ENCODE data around the gene HLA-DMB.
"Not testable (repeated sequence)": the region's sequence is repeated elsewhere in the genome, so short reads cannot be mapped to it uniquely, and the experiment has no call there.

HLA-DMB gene

DNA sequence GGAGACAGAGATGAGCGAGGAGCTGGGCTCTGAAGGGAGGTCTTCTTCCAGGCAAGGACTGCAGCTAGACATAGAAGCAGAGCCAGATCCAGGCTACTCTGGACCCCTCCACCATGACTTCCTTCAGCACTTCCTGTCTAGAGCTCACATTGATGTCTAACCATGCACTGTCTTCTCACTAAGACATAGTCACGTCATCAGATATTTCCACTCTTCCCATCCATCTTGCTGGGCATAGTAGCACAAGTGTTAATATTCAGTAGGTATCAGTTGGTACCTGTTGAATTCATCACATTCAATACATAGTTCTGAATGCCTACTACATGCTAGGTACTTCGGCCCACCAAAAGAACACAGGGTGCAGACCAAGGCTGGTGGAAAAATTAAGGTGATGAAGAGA, 9.2 kb upstream of the HLA-DMB start:
- no peak for DNase-seq (ENCODE audit: low read depth)

- no peak for DNase-seq (ENCODE audit: low read depth)
These were observed 8.3 kb upstream of the HLA-DMB start for GRCh38 chr6:32949113-32949512.

GRCh38 chr6:32947552-32948465, 7.0 kb upstream of the HLA-DMB start:
- DNase-seq (ENCODE audit: low read depth), result no peak

GRCh38 chr6:32946893-32947292, 6.1 kb upstream of the HLA-DMB start:
- no peak for DNase-seq (ENCODE audit: low read depth)

- no peak for DNase-seq (ENCODE audit: low read depth)
These were observed 5.1 kb upstream of the HLA-DMB start for GRCh38 chr6:32945953-32946352.

DNA sequence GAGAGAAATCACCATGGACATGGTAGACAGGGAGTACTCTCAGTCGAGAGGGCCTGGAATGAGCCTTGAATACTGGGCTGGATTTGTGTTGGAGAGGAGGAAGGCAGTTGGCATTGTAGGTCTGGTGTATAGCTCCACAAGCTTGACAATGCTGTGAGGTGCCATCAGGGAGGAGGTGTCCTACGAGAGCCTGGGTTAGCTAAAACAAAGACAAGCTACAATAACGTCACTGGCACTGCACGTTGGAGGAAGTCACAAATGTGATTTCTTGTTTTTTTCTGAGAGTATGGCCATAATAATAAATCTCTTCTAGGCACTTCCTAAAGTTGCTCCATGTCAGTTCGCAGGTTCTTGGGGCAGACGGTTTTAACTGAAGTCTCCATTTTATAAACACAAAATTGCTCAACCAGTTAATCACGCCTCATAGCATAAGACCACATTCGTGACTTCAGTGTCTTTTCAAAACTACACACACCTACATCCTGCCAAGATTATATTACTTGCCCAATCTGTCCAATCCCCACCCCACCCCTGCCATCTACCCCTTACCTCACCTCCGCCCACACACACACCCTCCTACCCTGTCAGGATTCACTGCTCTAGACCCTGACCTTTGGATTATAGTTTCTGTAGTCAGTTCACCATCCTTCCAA, 4.4 kb upstream of the HLA-DMB start:
- DNase-seq (ENCODE audit: low read depth), result no peak

DNA sequence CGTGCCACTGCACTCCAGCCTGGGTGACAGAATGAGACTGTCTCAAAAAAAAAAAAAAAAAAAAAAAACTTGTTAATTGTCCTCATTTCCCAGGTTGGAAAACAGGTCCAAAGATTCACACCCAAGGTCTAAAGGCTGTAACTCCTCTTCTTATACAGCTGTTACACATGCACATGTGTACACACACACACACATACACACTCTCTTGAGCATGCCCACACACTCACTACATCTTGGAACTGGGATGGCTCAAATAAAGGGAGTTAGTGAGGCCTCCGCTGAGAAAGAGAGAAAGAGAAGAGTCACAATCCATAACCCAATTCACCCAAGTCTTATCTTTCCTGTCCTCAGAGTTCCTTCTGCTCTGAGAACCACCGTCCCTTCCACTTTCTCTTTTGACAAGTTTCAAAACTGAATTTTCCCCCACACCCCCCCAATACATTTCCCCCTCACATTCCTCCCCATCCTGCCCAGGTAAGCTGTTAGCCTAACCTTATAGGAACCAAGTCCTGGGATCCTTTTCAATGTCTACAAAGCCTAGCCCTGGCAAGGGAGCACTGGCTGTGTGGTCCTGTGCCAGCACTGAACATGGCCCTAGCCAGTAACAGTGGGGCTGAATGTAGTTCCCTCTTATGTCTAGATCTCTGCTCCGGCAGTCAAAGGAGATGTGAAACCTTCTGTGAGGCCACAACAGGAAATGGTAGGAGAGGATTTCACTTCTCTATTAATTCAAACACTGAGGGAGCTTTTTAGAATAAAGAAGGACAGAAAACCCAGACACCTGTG, 3.2 kb upstream of the HLA-DMB start:
- no peak for DNase-seq (ENCODE audit: low read depth)

GRCh38 chr6:32942555-32943123, 1.8 kb upstream of the HLA-DMB start:
- not testable (repeated sequence) for DNase-seq (ENCODE audit: low read depth)

DNA sequence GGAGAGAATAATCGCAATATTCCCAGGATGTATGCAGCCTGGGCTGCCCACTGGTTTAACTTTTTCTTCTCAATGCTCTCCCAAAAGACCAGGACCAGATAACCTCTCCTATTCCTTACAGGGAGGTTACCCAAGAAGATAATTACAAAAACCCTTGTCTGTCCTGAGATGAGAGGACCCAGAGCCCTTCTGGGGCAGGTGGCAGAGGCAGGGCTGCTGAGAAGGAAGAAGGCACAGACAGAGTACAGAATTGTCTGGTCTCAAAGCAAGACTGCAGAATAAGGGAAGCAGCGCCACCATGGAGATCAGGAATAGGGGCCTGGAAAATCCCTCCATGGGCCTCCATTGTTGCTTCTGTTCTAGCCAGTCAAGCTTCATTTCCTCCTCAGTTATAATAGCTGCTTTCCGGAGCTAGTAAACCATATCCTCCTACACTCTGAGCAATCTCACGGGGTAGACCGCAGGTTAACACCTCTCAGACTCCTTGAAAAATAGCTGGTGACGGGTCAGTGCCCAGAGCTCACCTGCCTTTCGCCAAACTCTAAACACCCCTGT, 463 bp upstream of the HLA-DMB start:
- peak; percentile 30 for DNase-seq (ENCODE audit: low read depth)

DNA sequence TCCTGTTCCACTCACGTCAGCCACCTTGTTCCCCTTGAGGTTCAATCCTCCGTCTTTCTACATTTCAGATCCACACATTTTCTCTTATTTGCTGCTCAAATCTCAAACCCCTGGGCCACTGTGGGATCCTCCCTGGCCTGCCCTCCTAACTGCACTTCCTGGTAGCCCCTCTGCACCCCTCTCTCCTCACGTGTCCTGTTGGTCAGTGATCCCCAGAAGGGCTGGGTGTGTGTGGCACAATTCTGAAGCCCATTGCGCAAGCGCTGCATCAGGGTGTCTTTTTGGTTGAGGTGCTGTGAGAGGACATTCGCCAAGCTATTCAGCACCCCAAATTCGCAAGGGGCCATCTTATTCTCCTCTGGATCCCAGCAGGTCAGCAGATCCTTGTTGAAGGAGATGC, 2.3 kb downstream of the HLA-DMB start:
- no peak for DNase-seq (ENCODE audit: low read depth)

DNA sequence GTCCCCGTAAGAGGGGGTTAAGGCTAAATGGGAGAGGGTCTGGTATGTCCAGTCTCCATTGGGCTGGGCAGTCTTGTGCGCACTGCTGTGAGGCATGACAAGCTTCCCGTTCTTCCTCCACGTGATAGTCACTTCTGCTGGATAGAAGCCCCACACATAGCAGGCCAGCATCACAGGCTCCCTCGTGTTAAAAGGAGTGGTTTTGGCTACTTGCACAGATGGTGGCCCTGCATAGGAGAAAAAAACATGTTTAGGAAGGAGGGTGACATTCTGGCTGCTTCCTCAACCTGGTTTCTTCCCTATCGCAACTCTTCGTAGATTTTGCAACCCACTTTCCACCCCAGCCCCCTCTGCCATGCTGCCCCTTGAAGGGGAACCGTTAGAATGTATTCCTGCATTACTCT, 3.6 kb downstream of the HLA-DMB start:
- DNase-seq (ENCODE audit: low read depth), result no peak

GRCh38 chr6:32936239-32937152, 4.3 kb downstream of the HLA-DMB start:
- no peak for DNase-seq (ENCODE audit: low read depth)

- DNase-seq (ENCODE audit: low read depth), result no peak
These were observed 5.1 kb downstream of the HLA-DMB start for GRCh38 chr6:32935551-32936238.

- peak; percentile 72 for DNase-seq (ENCODE audit: low read depth)
These were observed 7.2 kb downstream of the HLA-DMB start for GRCh38 chr6:32933661-32934085.

DNA sequence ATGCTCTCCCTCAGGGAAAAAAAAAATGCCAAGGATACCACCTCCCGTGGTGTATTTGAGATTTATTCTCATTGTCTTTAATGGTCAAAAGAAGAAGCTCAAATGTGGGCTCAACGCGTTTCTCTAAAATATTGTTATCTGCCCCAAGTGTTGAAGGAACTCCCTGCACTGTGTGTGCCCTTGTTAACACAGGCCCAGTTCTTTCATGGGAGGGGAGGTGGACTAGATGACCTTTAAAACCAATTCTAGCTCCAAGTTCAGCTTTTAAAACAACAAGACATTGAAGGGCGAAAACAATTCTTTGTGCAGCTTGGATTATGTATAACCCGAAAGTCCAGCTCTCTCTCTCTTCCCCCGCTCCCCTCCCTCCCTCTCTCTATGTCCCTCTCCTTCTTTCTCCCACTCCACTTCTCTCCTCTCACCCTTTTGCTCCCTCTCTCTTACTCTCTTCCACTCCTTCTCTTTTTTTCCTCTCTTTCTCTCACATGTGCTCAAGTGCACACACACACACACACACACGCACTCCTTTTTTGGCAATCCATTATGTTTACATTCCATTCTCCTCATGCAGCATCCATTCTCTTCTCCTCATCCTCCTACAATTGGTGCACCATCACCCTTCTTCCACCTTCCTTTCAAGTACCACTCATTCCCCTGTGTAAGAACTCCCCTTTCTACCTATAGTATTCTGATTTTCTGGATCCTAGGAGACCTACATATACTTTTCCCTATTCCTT, 8.5 kb downstream of the HLA-DMB start:
- no peak for DNase-seq (ENCODE audit: low read depth)

DNA sequence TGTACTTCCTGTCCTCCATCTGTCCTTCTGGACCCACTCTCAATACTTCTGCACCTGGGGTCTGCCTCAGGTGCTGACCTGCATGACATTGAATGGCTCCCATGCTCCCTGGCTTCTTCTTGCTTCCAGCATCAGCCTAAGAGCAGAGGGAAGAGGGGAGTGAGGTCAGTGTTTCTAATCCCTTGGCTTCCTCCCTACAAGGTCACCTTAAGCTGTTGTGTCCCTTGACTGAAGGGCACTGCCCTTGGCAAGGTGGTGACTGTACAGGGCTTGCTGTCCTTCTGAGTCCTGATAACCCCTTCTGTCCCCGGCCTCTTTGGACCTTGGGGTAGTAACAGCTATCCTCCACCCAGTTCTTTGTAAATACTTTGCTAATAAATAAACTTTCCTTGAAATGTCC, 9.6 kb downstream of the HLA-DMB start:
- DNase-seq (ENCODE audit: low read depth), result no peak

GRCh38 chr6:32922083-32922482, 18.7 kb downstream of the HLA-DMB start:
- no peak for DNase-seq (ENCODE audit: low read depth)

- DNase-seq (ENCODE audit: low read depth), result no peak
These were observed 20.1 kb downstream of the HLA-DMB start for GRCh38 chr6:32920715-32921114.

DNA sequence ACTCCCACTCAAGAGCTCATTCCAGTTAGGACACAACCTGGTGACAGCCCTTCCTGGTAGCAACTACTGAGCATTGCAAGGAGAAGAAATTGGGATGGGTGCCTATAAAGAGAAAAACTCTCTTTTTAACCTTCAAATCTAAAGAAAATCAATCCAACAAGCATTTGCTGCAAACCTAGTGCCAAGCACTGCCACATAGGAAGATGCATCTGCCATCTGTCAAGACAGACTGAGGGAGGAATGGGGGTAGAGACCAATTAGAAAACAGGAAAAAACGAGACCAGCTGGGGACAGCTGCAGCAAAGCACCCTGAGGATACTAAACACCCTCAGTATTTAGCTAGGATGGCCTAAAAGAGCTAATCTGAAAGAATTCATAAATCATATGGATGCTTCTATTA, 27.9 kb downstream of the HLA-DMB start:
- DNase-seq (ENCODE audit: low read depth), result no peak

- DNase-seq (ENCODE audit: low read depth), result no peak
These were observed 31.9 kb downstream of the HLA-DMB start for GRCh38 chr6:32908897-32909296.

Data from activated T-cell treated with anti-CD3 and anti-CD28 coated beads for 24 hours (primary cell).